G401.6 (cell line): ENCODE data around the gene LRP5.
"Not testable (repeated sequence)": the region's sequence is repeated elsewhere in the genome, so short reads cannot be mapped to it uniquely, and the experiment has no call there.

Source experiments
- FAIRE-seq: peaks from 2 replicates; lab custom pipeline; 2012; peaks lifted over from hg19 to GRCh38; lab: Jason Lieb, UNC

Gene LRP5

DNA sequence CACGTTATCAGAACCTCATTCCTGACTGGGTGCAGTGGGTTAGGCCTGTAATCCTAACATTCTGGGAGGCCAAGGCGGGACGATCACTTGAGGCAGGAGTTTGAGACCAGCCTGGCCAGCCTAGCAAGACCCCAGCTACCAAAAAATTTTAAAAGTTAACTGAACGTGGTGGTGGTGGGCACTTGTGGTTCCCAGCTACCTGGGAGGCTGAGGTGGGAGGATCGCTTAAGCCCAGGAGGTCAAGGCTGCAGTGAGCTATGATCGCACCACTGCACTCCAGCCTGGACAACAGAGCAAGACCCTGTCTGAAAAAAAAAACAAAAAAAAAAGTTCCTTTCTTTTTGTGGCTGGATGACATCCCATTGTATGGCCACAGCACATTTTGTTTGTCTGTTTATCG, 80.4 kb downstream of the LRP5 start:
- no peak for FAIRE-seq

- no peak for FAIRE-seq
Observed at GRCh38 chr11:68396516-68396915, 84.1 kb downstream of the LRP5 start.

- FAIRE-seq, result no peak
Observed at GRCh38 chr11:68397256-68397655, 84.9 kb downstream of the LRP5 start.

DNA sequence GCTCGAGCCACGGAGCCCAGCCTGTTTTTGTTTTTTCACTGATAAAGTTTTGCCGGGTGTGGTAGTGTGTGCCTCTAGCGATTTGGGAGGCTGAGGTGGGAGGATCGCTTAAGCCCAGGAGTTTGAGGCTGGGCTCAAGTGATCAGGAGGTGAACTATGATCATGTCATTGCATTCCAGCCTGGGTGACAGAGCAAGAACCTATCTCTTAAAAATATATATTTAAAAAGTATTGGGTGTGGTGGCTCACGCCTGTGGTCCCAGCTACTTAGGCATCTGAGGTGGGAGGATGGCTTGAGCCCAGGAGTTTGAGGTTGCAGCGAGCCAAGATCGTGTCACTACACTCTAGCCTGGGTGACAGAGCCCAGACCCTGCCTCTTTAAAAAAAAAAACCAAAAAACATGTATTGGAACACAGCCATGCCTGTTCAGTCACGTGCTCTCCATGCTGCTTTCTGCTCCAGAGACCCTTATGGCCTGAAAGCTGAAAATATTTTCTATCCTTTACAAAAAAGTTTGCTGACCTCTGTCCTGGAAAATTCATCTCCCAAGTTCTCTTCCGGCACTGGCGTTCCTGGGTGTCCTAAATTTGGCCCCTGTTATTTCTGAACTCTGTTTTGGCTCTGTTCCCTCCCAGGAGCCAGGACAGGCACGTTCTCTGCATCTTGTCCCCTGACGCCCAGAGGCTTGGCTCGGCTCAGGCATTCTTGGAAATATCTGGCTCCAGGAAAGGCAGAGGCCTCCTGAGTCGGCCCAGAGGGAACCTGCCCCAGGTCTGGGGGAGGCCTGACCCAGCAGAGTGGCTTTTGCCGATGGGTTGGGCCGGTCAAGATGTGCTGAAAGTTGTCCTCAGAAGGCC, 86.8 kb downstream of the LRP5 start:
- FAIRE-seq, result no peak

- FAIRE-seq, result no peak
Observed at GRCh38 chr11:68399916-68400315, 87.5 kb downstream of the LRP5 start.

DNA sequence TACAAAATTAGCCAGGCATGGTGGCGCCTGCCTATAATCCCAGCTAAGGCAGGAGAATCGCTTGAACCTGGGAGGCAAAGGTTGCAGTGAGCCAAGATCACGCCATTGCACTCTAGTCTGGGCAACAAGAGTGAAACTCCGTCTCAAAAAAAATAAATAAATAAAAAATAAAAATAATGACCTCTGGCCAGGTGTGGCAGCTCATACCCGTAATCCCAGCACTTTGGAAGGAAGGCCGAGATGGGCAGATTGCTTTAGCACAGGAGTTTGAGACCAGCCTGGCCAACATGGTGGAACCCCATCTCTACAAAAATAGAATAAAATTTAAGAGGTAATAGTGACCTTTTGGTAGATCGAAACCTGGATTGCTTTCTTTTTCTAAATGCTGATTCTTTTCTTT, 88.2 kb downstream of the LRP5 start:
- not testable (repeated sequence) for FAIRE-seq

- FAIRE-seq, result no peak
Observed at GRCh38 chr11:68401856-68402255, 89.5 kb downstream of the LRP5 start.

GRCh38 chr11:68402355-68403031, 90.1 kb downstream of the LRP5 start:
- no peak for FAIRE-seq

DNA sequence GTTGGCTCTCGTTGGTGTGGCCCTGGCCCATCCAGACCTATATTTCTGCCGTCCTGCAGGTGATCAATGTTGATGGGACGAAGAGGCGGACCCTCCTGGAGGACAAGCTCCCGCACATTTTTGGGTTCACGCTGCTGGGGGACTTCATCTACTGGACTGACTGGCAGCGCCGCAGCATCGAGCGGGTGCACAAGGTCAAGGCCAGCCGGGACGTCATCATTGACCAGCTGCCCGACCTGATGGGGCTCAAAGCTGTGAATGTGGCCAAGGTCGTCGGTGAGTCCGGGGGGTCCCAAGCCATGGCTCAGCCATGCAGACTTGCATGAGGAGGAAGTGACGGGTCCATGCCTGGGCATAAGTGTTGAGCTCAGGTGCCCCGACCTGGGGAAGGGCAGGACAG, 91.0 kb downstream of the LRP5 start:
- FAIRE-seq, result no peak

DNA sequence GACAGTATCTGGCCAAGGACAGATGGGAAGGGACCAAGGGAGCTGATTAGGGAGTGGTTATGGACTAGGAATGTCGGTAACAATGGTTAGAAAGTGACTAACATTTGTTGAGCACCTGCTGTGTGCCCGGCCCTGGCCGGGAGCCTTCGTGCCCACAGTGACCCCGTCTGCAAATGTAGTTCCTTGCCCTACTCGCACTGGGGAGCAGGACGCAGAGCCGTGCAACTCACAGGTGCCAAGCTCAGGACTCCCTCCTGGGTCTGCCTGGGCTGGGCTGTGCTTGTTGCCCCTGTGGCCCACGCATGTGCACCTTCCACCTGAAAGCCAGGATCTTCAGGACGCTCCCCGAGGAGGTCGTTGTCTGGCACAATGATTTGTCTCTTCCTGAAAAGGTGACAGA, 91.4 kb downstream of the LRP5 start:
- no peak for FAIRE-seq

DNA sequence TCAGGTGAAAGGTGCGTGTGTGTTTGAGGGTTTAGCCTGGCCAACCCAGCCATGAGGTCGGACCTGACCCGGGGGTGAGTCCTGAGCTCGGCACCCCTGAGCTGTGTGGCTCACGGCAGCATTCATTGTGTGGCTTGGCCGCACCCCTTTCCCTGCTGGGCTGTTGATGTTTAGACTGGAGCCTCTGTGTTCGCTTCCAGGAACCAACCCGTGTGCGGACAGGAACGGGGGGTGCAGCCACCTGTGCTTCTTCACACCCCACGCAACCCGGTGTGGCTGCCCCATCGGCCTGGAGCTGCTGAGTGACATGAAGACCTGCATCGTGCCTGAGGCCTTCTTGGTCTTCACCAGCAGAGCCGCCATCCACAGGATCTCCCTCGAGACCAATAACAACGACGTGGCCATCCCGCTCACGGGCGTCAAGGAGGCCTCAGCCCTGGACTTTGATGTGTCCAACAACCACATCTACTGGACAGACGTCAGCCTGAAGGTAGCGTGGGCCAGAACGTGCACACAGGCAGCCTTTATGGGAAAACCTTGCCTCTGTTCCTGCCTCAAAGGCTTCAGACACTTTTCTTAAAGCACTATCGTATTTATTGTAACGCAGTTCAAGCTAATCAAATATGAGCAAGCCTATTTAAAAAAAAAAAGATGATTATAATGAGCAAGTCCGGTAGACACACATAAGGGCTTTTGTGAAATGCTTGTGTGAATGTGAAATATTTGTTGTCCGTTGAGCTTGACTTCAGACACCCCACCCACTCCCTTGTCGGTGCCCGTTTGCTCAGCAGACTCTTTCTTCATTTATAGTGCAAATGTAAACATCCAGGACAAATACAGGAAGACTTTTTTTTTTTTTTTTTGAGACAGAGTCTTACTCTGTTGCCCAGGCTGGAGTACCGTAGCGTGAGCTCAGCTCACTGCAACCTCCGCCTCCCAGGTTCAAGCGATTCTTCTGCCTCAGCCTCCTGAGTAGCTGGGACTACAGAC, 94.2 kb downstream of the LRP5 start:
- no peak for FAIRE-seq

DNA sequence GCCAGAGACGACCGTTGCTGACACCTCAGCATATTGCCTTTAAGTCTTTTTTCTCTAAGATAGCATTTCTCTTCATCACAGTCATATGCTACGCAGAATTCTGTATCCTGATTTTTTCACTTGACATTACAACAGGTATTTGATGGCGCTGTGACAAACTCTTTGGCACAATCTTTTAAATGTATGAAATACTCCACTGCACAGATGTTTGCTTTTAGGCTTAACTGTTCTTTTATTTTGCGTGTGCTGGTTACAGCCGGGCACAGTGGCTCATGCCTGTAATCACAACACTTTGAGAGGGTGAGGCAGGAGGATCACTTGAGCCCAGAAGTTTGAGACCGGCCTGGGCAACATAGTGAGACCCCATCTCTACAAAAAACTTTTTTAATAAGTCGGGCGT, 96.1 kb downstream of the LRP5 start:
- no peak for FAIRE-seq

DNA sequence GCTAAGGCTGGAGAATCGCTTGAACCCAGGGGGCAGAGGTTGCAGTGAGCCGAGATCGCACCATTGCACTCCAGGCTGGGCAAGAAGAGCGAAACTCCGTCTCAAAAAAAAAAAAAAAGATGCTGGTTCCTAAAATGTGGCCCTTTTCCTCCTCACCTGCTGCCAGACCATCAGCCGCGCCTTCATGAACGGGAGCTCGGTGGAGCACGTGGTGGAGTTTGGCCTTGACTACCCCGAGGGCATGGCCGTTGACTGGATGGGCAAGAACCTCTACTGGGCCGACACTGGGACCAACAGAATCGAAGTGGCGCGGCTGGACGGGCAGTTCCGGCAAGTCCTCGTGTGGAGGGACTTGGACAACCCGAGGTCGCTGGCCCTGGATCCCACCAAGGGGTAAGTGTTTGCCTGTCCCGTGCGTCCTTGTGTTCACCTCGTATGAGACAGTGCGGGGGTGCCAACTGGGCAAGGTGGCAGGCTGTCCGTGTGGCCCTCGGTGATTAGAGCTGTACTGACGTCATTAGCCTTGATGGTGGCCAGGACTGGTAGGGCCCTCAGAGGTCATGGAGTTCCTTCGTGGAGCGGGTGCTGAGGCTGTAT, 97.5 kb downstream of the LRP5 start:
- no peak for FAIRE-seq

DNA sequence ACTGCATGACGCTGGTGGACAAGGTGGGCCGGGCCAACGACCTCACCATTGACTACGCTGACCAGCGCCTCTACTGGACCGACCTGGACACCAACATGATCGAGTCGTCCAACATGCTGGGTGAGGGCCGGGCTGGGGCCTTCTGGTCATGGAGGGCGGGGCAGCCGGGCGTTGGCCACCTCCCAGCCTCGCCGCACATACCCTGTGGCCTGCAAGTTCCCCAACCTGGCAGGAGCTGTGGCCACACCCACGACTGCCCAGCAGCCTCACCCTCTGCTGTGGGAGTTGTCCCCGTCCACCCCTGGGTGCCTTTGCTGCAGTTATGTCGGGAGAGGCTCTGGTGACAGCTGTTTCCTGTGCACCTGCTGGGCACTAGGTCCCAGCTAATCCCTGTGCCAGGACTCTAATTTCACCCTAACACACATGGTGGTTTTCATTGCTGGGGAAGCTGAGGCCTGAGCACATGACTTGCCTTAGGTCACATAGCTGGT, 99.2 kb downstream of the LRP5 start:
- no peak for FAIRE-seq

- FAIRE-seq, result no peak
Observed at GRCh38 chr11:68412593-68413475, 100.4 kb downstream of the LRP5 start.

DNA sequence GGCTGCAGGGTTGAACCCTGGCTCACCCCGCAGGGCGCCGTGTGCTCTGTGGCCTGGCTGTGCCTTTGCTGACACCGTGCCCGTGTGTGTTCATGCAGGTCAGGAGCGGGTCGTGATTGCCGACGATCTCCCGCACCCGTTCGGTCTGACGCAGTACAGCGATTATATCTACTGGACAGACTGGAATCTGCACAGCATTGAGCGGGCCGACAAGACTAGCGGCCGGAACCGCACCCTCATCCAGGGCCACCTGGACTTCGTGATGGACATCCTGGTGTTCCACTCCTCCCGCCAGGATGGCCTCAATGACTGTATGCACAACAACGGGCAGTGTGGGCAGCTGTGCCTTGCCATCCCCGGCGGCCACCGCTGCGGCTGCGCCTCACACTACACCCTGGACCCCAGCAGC, 101.2 kb downstream of the LRP5 start:
- FAIRE-seq, result no peak

DNA sequence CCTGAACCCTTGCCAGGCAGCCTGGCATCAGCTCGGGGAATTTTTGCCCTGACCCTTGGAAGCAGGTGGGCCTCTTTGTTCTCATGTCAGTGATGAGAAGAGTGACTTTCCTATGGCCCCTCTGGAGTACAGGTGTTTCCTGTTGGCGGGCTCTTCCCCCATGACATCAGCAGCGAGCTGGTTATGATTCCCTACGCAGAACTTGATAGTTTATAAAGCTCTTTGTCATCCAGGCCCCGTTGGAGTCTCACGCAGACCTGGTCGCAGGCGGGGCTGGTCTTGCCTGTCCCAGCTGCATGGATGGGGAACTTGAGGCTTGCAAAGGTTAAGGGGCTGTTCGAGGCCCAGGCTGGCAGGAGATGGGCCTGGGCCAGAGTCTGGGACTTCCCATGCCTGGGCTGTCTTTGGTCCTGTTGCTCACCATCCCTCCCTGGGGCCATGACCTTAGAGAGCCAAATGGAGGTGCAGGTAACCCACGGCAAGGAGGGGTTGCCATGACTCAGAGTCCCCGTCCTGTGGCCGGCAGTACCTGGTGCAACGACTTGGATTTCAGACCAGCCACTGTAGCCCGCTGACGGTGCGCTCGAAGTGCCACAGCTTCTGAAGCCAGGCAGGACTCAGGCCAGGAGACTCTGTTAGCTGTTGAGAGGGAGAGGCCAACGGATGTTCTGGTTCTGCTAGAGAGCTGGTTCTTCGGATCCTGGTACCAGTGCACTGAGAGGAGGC, 102.3 kb downstream of the LRP5 start:
- FAIRE-seq, result no peak

GRCh38 chr11:68416070-68416578, 103.7 kb downstream of the LRP5 start:
- no peak for FAIRE-seq

DNA sequence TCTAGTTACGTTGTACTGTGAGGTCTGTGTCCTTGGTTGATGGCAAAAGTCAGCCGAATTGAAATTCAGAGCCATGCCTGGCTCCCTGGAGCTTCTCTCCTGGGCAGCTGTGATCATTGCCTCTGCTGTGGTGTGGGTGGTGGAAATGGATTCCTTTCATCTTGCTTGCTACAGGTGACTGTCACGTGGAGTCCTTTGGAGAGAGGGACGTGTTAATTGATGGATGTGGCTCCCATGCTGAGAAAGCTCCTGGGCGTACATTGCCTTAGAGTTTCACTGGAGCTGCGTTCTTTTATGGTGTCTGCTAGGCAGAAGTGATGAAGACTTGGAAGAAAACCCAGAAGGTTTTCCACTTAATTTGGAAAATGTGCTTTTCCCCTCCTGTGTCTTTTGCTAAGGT, 106.3 kb downstream of the LRP5 start:
- FAIRE-seq, result no peak

DNA sequence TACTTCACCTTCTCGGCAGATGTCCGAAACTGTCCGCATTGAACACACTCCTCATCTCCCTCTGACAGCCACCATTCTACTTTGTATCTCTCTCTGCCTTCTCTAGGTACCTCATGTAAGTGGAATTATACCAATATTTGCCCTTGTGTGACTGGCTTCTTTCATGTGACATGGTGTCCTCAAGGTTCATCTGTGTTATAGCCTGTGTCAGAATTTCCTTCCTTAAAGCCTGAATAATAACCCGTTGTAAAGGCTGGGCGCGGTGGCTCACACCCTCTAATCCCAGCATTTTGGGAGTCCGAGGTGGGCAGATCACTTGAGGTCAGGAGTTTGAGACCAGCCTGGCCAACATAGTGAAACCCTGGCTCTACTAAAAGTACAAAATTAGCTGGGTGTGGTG, 107.8 kb downstream of the LRP5 start:
- no peak for FAIRE-seq
